Superior temporal gyrus (tissue), 1 donor: ENCODE data around the gene FSIP1.

ENCODE experiments used
- DNase-seq: peaks from one replicate; pipeline ENCODE4 v3.0.0-alpha.2; 2016; ENCODE audit errors: extremely low spot score

The FSIP1 gene

GRCh38 chr15:39593656-39594445 is 188.8 kb downstream of the FSIP1 start:
- no peak for DNase-seq

- DNase-seq, result no peak
These were observed 189.5 kb downstream of the FSIP1 start for GRCh38 chr15:39593071-39593655.

GRCh38 chr15:39592500-39592899 is 190.1 kb downstream of the FSIP1 start:
- no peak for DNase-seq

- DNase-seq, result no peak
These were observed 190.7 kb downstream of the FSIP1 start for GRCh38 chr15:39591896-39592315.

GRCh38 chr15:39591141-39591895 is 191.3 kb downstream of the FSIP1 start:
- no peak for DNase-seq

GRCh38 chr15:39589815-39590644 is 192.6 kb downstream of the FSIP1 start:
- no peak for DNase-seq

GRCh38 chr15:39589193-39589814 is 193.3 kb downstream of the FSIP1 start:
- DNase-seq, result no peak

- DNase-seq, result no peak
These were observed 194.0 kb downstream of the FSIP1 start for GRCh38 chr15:39588531-39589192.

GRCh38 chr15:39587731-39588530 is 194.7 kb downstream of the FSIP1 start:
- no peak for DNase-seq

GRCh38 chr15:39587096-39587721 is 195.4 kb downstream of the FSIP1 start:
- no peak for DNase-seq

- DNase-seq, result no peak
These were observed 196.1 kb downstream of the FSIP1 start for GRCh38 chr15:39586387-39587095.

GRCh38 chr15:39585871-39586301 is 196.8 kb downstream of the FSIP1 start:
- DNase-seq, result no peak

- no peak for DNase-seq
These were observed 197.2 kb downstream of the FSIP1 start for GRCh38 chr15:39585389-39585841.

- DNase-seq, result no peak
These were observed 197.8 kb downstream of the FSIP1 start for GRCh38 chr15:39584662-39585388.

- no peak for DNase-seq
These were observed 198.4 kb downstream of the FSIP1 start for GRCh38 chr15:39584266-39584659.

GRCh38 chr15:39583596-39584265 is 198.9 kb downstream of the FSIP1 start:
- no peak for DNase-seq

GRCh38 chr15:39582977-39583595 is 199.6 kb downstream of the FSIP1 start:
- no peak for DNase-seq
